SK-N-SH treated with all-trans-retinoic acid at 6 μM for 48 hours (cell line): ENCODE results near the gene BICC1.

ENCODE experiments used
- CREB5 ChIP-seq: fragments of 250-450 bp; sonication (Bioruptor Pico); IDR thresholded peaks from 2 replicates; pipeline ENCODE4 v1.5.1; 2020; ENCODE audit warnings: low read depth, mild to moderate bottlenecking, moderate library complexity
- CSDC2 ChIP-seq: fragments of 250-450 bp; sonication (Bioruptor Pico); IDR thresholded peaks from 2 replicates; pipeline ENCODE4 v1.5.0; 2020; ENCODE audit warnings: mild to moderate bottlenecking, moderate library complexity
- CSRNP3 ChIP-seq: fragments of 250-450 bp; sonication (Bioruptor Pico); IDR thresholded peaks from 2 replicates; pipeline ENCODE4 v1.5.1; 2021; ENCODE audit warnings: mild to moderate bottlenecking, moderate library complexity
- PATZ1 ChIP-seq: fragments of 250-450 bp; sonication (Bioruptor Pico); IDR thresholded peaks from 2 replicates; pipeline ENCODE4 v1.8.0; 2020; ENCODE audit warnings: mild to moderate bottlenecking, moderate library complexity, borderline replicate concordance
- PPARA ChIP-seq: fragments of 250-450 bp; sonication (Bioruptor Pico); IDR thresholded peaks from 2 replicates; pipeline ENCODE4 v1.5.0; 2020; ENCODE audit warnings: mild to moderate bottlenecking, borderline replicate concordance
- TCF4 ChIP-seq: fragments of 250-450 bp; sonication (Bioruptor Pico); IDR thresholded peaks from 2 replicates; pipeline ENCODE4 v1.8.0; 2021; ENCODE audit warnings: mild to moderate bottlenecking, moderate library complexity, borderline replicate concordance
- TOX ChIP-seq: fragments of 250-450 bp; sonication (Bioruptor Pico); IDR thresholded peaks from 2 replicates; pipeline ENCODE4 v1.8.0; 2021; ENCODE audit warnings: mild to moderate bottlenecking, moderate library complexity, borderline replicate concordance
- ZC3H10 ChIP-seq: fragments of 250-450 bp; sonication (Bioruptor Pico); IDR thresholded peaks from 2 replicates; pipeline ENCODE4 v1.5.1; 2021; ENCODE audit warnings: mild to moderate bottlenecking, moderate library complexity
- ZNF8 ChIP-seq: fragments of 450-650 bp; formaldehyde crosslinking; IDR thresholded peaks from 2 replicates; pipeline ENCODE4 v1.5.0; 2020; ENCODE audit warnings: mild to moderate bottlenecking, moderate library complexity

GRCh38 chr10:58698777-58699356 is 186.2 kb downstream of the BICC1 start:
- TF ChIP-seq PATZ1 (CRISPR knock-in tag): no peak
- no peak for TF ChIP-seq PPARA (CRISPR knock-in tag)
- no peak for TF ChIP-seq TOX (CRISPR knock-in tag)
- no peak for TF ChIP-seq CSDC2
- TF ChIP-seq TCF4: peak; percentile 86
- no peak for TF ChIP-seq CSRNP3 (CRISPR knock-in tag)
- no peak for TF ChIP-seq CREB5 (CRISPR knock-in tag)
- TF ChIP-seq ZNF8 (CRISPR knock-in tag): no peak
- TF ChIP-seq ZC3H10 (CRISPR knock-in tag): no peak
